Measurements from ENCODE around the gene GPBP1. TPM values are rescaled to one million over a fixed set of nuclear protein-coding genes. Genes with fewer than 3 reads are reported as not detected.

GPBP1 gene
- total and polyA plus RNA-seq, 9 of the 15 experiments (the other 6 are each of a cell fraction or from before 2014, with no cell fraction given) = 31.0 to 109 (median 68.4) TPM

DNA sequence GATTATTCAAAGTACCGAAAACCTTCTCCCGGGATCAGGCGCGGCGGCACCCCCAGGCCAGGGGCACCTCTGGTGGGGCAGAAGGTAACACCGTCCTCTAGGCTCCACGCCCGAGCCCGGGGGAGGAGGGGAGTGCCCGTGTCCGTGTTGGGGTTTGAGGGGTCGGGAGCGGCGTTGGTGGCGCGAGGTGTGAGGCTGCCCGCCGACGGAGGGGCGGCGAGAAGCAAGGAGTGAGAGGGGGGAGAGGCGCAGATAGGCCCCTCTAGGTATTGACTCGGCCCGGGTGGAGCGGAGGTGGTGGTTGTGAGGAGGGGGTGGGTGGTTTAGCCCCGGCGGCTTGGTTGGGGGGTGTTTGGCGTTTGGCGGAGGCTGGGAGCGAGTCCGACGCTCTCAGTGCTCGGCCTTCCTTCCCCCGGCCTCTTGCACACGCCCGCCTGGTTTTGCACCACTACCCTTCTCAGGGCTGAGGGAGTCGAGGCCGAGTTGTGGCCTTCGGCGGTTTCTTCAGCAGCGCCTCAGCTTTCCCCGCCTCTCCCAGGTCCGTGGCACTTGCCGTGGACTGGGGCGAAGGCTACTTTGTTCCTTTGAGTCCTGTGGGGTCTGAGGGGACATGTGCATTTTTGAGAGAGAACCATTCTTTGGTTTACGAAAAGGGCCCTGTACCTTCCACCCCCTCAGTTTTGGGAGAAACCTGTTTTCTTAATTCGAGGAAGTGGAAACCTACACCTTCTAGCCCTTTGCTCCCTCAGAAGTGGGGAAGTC lies 450 bp downstream of the GPBP1 start (continued):
- TF ChIP-seq, protein P1, sequence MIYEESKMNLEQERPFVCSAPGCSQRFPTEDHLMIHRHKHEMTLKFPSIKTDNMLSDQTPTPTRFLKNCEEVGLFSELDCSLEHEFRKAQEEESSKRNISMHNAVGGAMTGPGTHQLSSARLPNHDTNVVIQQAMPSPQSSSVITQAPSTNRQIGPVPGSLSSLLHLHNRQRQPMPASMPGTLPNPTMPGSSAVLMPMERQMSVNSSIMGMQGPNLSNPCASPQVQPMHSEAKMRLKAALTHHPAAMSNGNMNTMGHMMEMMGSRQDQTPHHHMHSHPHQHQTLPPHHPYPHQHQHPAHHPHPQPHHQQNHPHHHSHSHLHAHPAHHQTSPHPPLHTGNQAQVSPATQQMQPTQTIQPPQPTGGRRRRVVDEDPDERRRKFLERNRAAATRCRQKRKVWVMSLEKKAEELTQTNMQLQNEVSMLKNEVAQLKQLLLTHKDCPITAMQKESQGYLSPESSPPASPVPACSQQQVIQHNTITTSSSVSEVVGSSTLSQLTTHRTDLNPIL (CRISPR knock-in tag; IDR thresholded peaks at IDR 0.05) = no peak
- TF ChIP-seq, protein P2, sequence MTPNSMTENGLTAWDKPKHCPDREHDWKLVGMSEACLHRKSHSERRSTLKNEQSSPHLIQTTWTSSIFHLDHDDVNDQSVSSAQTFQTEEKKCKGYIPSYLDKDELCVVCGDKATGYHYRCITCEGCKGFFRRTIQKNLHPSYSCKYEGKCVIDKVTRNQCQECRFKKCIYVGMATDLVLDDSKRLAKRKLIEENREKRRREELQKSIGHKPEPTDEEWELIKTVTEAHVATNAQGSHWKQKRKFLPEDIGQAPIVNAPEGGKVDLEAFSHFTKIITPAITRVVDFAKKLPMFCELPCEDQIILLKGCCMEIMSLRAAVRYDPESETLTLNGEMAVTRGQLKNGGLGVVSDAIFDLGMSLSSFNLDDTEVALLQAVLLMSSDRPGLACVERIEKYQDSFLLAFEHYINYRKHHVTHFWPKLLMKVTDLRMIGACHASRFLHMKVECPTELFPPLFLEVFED (CRISPR knock-in tag; conservative IDR thresholded peaks at IDR 0.05) = 0 out of 2 replicates have a peak, but pooled peaks have one; percentile 49
- TF ChIP-seq, protein P3, sequence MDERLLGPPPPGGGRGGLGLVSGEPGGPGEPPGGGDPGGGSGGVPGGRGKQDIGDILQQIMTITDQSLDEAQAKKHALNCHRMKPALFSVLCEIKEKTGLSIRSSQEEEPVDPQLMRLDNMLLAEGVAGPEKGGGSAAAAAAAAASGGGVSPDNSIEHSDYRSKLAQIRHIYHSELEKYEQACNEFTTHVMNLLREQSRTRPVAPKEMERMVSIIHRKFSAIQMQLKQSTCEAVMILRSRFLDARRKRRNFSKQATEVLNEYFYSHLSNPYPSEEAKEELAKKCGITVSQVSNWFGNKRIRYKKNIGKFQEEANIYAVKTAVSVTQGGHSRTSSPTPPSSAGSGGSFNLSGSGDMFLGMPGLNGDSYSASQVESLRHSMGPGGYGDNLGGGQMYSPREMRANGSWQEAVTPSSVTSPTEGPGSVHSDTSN (CRISPR knock-in tag; IDR thresholded peaks at IDR 0.05; ENCODE audit: low read depth) = no peak
- TF ChIP-seq, protein P3 (tag; conservative IDR thresholded peaks at IDR 0.05; ENCODE audit: low read depth) = no peak
- TF ChIP-seq SLC30A9 (CRISPR knock-in tag; IDR thresholded peaks at IDR 0.05) (no peak), MED1 (CRISPR knock-in tag; IDR thresholded peaks at IDR 0.05; ENCODE audit: borderline replicate concordance) (no peak), ZNF3 (CRISPR knock-in tag; IDR thresholded peaks at IDR 0.05) (no peak)
- TF ChIP-seq, protein P4, sequence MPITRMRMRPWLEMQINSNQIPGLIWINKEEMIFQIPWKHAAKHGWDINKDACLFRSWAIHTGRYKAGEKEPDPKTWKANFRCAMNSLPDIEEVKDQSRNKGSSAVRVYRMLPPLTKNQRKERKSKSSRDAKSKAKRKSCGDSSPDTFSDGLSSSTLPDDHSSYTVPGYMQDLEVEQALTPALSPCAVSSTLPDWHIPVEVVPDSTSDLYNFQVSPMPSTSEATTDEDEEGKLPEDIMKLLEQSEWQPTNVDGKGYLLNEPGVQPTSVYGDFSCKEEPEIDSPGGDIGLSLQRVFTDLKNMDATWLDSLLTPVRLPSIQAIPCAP (CRISPR knock-in tag; IDR thresholded peaks at IDR 0.05; ENCODE audit: borderline replicate concordance) = no peak
- TF ChIP-seq, protein P5, sequence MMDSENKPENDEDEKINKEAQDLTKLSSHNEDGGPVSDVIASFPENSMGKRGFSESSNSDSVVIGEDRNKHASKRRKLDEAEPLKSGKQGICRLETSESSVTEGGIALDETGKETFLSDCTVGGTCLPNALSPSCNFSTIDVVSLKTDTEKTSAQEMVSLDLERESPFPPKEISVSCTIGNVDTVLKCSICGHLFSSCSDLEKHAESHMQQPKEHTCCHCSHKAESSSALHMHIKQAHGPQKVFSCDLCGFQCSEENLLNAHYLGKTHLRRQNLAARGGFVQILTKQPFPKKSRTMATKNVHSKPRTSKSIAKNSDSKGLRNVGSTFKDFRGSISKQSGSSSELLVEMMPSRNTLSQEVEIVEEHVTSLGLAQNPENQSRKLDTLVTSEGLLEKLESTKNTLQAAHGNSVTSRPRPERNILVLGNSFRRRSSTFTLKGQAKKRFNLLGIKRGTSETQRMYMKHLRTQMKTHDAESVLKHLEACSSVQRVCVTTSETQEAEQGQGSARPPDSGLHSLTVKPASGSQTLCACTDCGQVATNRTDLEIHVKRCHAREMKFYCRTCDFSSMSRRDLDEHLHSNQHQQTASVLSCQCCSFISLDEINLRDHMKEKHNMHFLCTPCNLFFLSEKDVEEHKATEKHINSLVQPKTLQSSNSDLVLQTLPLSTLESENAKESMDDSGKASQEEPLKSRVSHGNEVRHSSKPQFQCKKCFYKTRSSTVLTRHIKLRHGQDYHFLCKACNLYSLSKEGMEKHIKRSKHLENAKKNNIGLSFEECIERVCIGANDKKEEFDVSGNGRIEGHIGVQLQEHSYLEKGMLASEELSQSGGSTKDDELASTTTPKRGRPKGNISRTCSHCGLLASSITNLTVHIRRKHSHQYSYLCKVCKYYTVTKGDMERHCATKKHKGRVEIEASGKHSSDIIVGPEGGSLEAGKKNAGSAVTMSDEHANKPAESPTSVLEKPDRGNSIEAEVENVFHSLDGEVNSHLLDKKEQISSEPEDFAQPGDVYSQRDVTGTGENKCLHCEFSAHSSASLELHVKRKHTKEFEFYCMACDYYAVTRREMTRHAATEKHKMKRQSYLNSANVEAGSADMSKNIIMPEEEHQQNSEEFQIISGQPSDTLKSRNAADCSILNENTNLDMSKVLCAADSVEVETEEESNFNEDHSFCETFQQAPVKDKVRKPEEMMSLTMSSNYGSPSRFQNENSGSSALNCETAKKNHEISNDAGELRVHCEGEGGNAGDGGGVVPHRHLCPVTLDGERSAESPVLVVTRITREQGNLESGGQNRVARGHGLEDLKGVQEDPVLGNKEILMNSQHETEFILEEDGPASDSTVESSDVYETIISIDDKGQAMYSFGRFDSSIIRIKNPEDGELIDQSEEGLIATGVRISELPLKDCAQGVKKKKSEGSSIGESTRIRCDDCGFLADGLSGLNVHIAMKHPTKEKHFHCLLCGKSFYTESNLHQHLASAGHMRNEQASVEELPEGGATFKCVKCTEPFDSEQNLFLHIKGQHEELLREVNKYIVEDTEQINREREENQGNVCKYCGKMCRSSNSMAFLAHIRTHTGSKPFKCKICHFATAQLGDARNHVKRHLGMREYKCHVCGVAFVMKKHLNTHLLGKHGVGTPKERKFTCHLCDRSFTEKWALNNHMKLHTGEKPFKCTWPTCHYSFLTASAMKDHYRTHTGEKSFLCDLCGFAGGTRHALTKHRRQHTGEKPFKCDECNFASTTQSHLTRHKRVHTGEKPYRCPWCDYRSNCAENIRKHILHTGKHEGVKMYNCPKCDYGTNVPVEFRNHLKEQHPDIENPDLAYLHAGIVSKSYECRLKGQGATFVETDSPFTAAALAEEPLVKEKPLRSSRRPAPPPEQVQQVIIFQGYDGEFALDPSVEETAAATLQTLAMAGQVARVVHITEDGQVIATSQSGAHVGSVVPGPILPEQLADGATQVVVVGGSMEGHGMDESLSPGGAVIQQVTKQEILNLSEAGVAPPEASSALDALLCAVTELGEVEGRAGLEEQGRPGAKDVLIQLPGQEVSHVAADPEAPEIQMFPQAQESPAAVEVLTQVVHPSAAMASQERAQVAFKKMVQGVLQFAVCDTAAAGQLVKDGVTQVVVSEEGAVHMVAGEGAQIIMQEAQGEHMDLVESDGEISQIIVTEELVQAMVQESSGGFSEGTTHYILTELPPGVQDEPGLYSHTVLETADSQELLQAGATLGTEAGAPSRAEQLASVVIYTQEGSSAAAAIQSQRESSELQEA (IDR thresholded peaks at IDR 0.05; ENCODE audit: low read depth) = no peak
- TF ChIP-seq, protein P6, sequence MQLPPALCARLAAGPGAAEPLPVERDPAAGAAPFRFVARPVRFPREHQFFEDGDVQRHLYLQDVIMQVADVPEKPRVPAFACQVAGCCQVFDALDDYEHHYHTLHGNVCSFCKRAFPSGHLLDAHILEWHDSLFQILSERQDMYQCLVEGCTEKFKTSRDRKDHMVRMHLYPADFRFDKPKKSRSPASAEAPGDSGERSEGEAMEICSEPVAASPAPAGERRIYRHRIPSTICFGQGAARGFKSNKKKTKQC (CRISPR knock-in tag; IDR thresholded peaks at IDR 0.05) = peak; percentile 62
